EL (cell line): Measurements from ENCODE around the gene GADL1.
A peak's percentile ranks its signal among the peaks of the same experiment; 100 is the strongest.

Experiments
- DNase-seq: peaks from one replicate; pipeline ENCODE4 v3.0.0-alpha.2; 2016

Gene GADL1

DNA sequence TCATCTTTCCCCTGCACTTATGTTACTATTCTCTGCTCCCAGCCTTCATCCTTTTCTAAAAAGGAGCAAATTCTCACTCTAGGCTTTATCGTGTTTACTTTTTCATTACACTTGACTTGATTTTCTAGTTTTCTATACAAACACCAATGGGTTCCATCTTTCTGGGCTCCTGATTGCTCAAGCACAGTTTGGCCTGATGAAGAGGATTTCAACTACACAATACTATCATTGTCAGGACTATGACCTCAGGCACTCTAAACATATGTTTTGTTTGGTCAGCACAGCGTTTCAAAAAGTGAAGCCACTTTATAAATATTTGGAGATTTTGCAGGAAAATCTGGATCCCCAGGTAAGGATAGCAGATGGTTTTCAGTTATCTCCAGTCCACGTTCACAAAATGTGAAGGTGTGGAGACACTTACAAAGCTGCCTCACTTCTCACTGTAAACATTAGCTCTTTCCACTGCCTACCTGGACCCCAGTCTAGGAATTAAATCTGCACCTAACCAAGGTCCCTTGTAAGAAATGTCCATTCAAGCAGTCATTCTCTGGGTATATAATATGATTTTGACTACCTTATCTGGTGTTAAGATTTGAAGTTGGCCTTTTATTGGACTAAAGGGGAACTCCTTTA lies 201.8 kb downstream of the GADL1 start:
- no peak for DNase-seq

DNA sequence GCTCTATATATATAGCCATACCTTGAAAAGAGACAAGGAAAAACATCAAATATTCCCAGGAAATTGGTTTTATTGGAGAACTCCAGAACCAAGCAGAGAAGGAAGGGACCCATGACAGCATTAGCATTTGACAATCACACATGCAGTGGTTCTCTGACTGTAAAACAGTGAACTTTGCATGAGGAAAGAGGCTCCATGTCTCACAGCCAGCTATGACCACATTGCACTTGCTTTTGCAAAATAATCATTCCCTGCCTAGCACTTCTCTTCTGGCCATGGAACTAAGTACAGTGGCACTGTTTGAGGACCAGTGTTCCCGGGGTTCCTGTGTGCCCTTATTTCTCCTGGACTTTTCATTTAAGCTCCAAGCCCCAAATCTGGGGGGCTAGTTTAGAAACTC lies 202.5 kb downstream of the GADL1 start:
- DNase-seq, result no peak

DNA sequence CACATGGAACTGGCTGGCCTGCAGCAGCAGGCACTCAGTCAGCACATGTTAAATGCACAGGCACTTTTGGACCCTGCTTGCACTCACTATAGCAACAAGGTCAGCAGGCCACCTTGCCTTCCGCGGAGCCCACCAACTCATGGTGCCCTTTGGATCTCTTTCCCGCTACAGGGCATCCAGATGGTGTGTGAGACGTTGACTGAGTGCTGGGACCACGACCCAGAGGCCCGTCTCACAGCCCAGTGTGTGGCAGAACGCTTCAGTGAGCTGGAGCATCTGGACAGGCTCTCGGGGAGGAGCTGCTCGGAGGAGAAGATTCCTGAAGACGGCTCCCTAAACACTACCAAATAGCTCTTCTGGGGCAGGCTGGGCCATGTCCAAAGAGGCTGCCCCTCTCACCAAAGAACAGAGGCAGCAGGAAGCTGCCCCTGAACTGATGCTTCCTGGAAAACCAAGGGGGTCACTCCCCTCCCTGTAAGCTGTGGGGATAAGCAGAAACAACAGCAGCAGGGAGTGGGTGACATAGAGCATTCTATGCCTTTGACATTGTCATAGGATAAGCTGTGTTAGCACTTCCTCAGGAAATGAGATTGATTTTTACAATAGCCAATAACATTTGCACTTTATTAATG lies 203.1 kb downstream of the GADL1 start:
- DNase-seq, result no peak

DNA sequence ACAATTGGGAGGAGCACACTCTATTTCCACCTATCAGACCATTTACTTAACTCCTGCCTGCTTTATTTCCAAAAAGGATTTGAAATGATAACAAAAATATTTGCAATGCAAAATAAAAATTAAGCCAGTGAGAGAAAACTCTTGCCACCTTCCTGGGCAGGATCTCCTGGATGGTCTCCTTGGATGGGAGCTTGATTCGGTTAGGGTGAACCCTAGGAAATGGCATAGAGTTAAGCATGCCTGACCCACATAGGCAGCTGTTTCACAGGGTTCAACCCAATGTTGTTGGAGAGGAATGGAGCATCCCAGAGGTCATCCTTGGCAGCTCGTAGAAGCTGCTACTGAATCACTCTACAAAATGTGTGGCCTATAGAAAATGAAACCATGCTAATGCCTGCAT lies 204.3 kb downstream of the GADL1 start:
- DNase-seq, result no peak

DNA sequence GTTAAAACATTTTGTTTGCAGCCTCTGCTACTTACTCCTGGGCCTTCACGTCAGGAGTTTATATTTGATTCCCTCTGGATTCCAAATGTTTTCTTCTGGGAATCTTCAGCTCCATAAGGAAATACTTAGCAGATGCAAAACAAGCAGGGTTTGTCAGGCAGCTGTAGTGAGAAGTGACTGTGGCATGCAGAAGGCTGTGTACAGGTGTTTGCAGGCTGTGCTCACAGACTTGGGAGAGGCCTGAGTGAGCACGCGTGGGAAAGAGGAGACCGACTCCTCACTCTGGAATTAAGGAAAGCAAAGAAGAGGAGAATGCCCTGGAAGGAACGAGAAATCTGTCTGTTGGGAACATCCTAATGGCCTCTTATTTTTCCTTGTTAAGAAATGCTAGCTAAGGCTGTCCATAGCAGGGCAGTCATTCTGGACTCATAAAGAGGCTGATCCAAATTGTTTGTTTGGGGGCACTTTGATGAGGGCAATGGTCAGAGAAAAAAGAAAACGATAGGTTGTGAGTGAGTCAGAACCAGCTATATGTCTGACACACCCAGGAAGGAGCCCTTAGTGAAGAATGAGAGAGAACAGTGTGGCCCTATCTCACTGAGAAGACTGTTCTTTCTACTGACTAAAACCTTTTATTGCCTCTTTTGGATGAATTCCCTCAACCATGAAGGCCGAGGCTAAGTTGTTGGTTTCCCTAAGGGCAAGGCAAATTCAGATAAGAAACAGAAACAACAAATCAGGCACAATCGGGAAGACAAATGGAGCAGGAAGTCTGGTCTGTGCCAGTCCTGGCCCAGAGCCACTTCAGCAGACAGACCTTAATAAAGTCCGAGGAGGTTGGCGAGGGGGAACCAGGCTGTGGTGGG lies 205.5 kb downstream of the GADL1 start:
- DNase-seq, result peak; percentile 70

DNA sequence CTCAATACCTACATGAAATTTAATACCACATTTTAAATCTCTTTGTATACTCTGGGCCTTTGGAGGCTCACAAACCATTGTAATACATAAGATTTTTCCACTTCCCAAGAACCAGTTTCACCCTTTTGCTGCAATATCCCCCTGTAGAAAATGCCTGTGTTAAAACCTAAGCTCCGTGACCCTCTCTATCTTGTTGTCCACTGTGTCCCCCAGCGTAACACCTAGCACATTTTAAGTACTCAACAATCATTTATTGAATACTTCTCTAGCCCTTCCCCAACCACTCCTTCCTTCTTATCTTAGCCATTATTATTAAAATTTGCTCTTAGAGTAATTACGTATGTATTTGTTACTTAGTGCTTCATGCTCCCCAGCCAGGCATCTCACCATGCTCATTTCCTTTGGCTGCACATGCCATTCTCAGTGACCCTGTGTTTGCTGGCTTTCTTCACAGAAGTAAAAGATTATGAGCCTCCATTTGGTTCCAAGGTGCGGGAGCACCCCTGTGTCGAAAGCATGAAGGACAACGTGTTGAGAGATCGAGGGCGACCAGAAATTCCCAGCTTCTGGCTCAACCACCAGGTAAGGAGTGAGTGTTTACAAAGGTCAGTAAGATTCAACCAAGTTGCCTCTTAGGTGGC lies 206.4 kb downstream of the GADL1 start:
- no peak for DNase-seq

DNA sequence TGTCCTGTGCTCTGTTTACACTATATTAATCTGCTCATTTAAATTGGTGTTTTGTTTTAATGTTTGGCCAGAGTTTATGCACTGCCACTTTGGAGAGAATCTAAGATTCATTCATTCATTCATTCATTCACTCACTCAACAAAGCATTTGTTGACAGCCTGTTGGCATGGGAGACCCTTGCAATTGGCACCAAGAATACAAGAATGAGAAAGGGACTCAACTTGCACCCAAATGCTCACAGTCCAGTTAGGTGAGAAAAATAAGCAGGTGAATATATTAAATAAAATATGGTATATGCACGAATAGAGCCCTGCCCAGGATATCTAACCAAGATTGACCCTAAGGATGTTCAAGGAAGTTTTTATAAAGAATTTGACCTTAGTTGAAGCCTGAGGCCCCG lies 207.7 kb downstream of the GADL1 start:
- DNase-seq, result no peak

DNA sequence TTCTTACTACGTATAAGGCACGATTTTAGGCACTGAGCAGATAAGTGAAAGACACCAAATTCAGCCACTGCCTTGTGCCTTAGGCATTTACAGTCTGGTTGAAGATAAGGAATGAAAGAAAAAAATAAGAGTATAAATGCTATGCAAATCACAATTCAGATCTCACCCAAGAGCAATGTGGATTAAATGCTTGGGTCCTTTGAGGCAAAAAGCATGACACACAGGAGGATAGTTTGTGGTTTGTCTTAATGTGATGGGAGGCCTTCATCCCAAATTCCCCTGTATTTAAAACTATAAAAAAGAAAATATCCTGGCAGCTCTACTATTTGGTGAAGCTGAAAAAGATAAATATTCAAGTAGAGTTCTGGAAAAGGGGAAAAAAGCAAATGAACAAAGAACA lies 208.3 kb downstream of the GADL1 start:
- DNase-seq, result no peak

DNA sequence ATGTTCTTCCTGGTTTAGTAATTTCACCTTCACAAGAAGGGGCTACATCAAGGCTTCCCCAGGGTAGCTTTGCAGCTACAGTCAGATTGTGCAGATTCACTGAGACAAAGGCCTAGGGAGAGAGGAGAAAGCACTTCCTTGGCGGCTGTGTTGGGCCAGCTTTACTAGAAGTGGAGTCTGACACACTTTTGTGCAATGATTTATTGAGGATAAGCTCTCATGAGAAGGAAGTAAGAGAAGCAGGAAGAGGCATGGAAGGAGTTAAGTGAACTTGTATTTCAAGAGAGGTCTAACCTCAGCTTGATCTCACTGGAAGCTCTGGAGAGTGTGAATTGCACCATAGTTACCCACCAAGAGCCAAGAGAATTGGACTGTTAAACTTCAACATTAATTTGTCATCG lies 209.2 kb downstream of the GADL1 start:
- DNase-seq, result no peak

DNA sequence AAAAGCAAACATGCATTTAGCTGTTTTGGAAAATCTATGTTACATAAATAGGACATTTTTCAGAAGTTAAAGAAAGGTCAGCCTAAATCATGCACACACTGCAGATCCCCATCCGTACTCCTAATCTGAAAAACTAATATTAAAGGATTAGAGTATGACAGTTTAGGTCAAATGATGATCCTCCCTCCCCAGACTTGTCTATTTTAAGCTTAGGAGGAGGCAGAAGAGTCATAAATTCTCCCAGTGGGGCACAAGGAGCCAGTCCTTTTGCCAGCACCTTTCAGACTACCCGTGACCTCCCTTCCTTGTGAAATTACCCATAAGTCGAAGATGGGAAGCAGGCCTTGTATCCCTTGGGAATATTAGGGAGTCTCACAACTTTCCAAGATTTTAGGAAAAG lies 210.1 kb downstream of the GADL1 start:
- no peak for DNase-seq

DNA sequence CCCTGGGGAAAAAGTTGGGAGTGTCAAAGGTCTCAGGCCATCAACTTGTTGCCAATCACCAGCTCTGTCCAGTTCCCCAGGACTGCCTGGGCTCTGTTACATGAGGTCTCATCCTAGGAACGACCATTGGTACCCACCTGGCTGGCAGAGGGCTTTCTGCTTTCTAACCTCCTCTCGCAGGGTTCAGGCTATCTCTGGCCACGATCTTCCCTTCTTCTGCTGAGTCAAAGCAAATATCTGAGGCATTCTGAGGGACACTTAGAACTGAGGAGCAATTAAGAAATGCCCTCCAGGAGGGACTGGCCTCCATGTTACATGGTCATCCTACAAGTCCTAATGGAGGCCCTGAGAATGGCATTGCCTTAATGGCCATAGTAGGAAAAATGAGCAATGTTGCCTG lies 210.7 kb downstream of the GADL1 start:
- DNase-seq, result no peak

DNA sequence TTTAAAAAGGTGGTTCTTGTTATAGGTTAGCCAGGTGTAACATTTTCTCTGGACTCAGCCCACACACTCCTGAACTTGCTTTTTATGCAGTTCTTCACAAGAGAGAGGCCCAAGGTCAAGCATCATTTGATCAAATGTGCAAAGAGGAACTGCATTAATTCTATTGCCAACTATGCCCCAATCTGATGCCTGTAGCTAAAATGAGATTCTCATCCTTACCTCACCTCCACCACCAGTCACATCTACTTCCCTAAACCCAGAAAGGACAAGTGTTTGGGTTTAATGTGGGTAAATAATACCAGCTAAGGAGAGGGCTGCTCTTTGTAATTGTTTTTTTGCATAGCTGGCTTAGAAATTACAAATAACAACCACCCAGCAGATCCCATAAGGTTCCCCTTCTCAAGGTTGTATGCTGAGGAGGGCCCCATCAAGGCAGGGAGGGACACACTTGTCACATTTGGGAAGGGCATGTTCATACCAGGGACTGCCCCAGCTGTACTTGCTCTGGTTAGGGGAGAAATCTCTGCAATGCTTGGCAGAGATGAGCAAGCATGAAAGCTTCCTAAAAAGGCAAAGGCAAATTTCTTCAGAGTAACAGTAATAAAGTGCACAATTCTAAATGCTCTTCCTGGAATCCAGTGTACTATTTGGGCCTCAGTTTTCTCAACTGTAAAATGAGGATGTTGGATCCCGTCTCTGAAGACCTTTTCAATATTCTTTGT lies 211.9 kb downstream of the GADL1 start:
- DNase-seq, result no peak

DNA sequence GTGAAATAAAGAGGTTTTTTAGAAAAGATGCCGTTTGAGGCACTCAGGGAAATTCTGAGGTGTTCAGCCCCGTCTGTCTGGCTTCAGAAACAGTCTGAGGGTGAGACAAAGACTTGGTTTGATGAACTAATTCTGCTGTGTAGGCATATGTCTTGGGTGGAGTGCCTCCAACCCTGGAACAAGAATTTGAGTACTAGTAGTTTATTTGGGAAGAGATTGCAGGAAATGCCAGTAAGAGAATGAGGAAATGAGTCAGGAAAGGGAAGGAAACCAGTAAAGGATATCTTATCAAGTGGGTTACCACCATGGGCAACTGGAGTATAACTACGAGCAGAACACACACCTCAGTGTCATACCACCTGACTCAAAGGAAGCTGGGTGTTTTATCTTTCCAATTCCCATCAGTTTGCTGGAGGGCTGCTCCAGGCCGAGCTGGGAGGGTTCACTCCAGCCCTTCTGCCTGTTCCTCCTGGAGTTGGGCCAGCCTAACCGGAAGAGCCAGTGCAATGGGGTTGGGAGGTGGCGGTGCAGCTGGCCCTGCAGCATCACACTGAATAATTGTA lies 212.7 kb downstream of the GADL1 start:
- DNase-seq, result peak; percentile 60

DNA sequence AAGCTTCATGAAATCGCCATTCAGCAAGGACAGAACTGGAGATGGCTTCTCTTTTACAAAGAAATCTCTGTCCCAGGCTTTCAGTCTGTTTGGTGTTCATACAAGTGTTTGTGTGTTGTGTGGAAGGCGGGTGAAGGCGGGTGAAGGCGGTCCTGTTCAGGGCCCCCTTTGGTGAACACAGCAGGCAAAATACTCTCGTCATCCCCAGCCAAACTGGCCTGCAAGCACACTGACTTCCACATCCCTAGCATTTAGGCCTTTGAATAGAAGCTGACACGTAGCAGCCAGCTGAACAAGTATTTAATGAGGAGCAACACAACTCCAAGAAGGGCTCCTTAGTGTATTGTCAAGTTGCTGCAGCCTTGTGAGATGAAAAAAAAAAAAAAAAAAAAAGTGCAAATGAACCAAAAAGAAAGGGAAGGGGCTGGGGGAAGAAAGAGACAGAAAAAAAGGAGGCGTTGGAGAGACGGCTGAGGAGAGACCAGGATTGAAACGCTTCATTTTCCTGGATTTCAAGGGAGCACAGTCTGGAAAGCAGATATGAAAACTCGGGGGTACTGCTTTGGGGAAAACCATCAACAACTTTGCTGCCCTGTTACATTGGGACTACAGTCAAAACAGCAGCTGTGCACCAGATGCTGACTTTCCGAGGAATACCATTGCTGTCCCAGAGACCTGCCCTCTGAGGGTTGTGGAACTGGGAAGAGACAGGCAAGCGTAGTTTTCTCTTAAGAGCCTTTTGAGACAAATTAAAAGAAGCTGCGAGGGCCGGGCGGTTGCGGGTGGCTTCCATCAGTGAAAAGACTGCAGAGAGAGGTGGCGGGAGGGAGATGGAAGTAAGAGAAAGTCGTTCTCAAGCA lies 213.4 kb downstream of the GADL1 start:
- peak; percentile 40 for DNase-seq

DNA sequence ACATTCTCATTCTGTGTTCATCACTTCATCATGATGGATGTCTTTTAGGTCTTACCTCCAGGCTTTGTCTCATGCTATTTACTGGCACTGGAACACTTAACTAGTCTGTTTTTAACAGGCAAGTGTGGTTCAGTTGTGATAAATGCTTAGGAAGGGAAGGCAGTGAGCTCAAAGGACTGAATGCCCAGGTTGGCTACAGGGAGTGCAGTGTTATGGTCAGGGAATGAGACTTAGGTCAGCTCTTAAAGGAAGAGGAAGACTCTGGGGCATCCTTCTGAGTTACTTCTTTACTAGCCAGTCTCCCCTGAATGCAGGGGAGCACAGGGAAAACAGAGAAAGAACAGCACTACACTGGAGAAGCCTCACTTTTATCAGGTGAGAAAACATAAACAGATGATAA lies 215.4 kb downstream of the GADL1 start:
- DNase-seq, result no peak

DNA sequence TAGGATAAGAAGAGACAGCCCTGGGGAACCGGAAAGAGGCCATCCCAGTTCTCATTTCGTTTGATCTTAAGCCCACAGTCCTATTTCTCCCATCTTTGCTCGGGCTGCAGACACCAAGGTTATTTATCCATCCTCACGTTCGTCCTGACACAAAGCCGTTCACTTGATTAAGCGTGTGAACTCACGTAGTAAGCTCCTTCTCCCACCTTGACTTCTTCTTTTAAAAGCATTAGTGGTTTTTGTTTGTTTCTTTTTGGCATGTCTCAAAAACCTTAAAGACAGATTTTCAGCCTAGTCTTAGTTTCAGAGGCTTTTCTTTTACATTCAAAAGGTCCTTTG lies 217.1 kb downstream of the GADL1 start:
- DNase-seq, result no peak

DNA sequence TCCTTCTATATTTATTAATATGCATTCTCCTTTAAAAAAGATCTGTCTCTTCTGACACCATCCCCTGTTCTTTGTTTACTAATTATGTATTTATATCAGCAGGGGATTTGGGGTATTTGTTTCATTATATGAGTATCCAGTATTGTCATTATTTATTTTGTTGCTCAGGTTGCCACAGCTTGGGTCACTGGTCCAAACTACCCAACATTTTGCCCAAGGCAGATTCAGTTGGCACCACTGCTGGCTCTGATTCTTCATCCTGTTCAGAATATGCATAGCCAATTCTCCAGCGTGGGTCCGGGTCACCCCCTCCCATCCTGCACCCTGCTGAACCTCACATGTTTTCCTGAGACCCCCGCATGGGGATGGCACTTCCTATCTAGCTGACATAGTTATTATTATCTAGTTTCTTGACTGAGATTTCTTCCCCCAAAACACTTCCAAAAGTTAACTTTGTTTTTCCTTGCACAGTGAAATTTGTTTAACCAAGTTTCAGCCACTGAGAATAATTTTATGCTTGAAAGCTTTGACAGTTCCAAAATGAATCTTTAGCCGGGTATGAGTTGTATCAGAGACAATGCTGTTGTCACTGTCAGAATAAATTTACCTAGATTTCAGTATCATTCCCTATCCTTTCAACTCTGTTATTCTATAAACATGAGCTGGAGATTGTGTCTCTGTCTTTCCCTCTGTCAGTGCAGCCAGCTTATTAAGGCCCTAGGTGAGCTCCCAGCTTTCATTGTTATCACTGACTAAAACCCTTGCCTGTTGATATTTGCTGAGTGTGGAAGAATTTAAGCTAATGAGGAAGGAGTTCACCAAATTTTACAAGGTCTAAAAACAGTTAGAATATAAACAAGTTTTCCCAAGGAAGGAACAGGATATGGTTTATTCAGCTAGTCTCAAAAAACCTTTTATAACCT lies 217.8 kb downstream of the GADL1 start:
- DNase-seq, result no peak
